ENCODE data around the gene PDC. TPM values are rescaled to one million over a fixed set of nuclear protein-coding genes. Genes with fewer than 3 reads are reported as not detected.

PDC gene
- total and polyA plus RNA-seq, 9 of the 15 experiments (the other 6 are each of a cell fraction or from before 2014, with no cell fraction given) = not detected

DNA sequence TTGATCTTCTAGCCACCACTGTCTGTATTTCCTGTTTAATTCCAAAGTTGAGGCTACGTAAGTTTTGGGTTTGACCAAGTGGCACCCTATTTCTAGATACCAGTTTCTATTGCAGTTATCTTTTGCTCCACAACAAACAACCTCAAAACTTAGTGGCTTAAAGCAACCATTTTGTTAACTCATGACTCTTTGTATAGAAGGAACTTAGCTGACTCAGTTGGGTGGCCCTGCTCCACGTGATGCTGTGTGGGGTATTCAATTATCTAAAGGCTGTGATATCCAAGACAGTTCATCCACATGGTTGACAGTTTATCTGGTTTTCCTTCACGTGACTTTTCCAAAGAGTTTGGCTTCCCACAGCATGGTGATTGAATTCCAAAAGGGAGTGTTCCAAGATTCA is 34.8 kb downstream of the PDC start (continued):
- no peak for TF ChIP-seq TEAD4 (IDR thresholded peaks at IDR 0.05; ENCODE audit: low read length)
- no peak for TF ChIP-seq TEAD4 (CRISPR knock-in tag; IDR thresholded peaks at IDR 0.05; ENCODE audit: borderline replicate concordance)
- TF ChIP-seq HOXB6 (CRISPR knock-in tag; IDR thresholded peaks at IDR 0.05; ENCODE audit: borderline replicate concordance) = no peak
- TF ChIP-seq ZBED1 (IDR thresholded peaks at IDR 0.05) = no peak
- no peak for TF ChIP-seq ZNF551 (CRISPR knock-in tag; IDR thresholded peaks at IDR 0.05)
- TF ChIP-seq, protein P1, sequence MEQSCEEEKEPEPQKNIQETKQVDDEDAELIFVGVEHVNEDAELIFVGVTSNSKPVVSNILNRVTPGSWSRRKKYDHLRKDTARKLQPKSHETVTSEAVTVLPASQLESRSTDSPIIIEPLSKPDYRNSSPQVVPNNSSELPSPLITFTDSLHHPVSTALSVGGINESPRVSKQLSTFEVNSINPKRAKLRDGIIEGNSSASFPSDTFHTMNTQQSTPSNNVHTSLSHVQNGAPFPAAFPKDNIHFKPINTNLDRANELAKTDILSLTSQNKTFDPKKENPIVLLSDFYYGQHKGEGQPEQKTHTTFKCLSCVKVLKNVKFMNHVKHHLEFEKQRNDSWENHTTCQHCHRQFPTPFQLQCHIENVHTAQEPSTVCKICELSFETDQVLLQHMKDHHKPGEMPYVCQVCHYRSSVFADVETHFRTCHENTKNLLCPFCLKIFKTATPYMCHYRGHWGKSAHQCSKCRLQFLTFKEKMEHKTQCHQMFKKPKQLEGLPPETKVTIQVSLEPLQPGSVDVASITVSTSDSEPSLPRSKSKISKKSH (CRISPR knock-in tag; IDR thresholded peaks at IDR 0.05) = no peak
- no peak for TF ChIP-seq HNRNPL (IDR thresholded peaks at IDR 0.05; ENCODE audit: low read depth, low read length)
- no peak for TF ChIP-seq ARHGAP35 (IDR thresholded peaks at IDR 0.05; ENCODE audit: partially characterized antibody)
- TF ChIP-seq DACH1 (IDR thresholded peaks at IDR 0.05; ENCODE audit: partially characterized antibody) = no peak
- TF ChIP-seq MCM7 (IDR thresholded peaks at IDR 0.05) = no peak

DNA sequence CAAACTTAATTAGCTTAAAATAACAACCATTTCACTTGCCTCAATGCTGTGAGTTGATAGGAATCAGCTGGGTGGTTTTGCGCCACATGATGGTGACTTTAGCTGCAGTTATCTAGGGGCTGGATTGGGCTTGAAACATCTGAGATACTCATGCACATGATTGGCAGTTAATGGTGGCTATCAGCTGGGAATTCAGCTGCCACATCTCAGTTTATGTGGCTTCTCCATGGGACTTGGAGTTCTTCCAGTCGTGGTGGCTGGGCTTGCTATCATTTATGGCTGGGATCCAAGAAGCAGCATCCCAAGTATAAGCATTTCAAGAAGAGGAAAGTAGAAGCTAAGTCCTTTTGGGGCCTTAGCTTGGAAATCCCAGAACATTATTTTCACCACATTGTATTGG is 36.4 kb downstream of the PDC start:
- peaks cover 7% of the 10 kb centered on the region for H3K36me3 ChIP-seq (ENCODE audit: control insufficient read depth, insufficient read depth, low read length)
- ChIA-PET POLR2A (no interaction called here), CTCF (ENCODE audit: low intra/inter-chr PET ratio) (no interaction called here)
- H2AFZ ChIP-seq (ENCODE audit: low read depth, low read length) = no peak overlapping the region
- no peak overlapping the region for H3K9ac ChIP-seq (ENCODE audit: insufficient read depth in 1 of 2, low read depth in 2 of 2, low read length in 2 of 2)
- no peak for TF ChIP-seq HIVEP1 (CRISPR knock-in tag; IDR thresholded peaks at IDR 0.05)
- TF ChIP-seq, protein P2, sequence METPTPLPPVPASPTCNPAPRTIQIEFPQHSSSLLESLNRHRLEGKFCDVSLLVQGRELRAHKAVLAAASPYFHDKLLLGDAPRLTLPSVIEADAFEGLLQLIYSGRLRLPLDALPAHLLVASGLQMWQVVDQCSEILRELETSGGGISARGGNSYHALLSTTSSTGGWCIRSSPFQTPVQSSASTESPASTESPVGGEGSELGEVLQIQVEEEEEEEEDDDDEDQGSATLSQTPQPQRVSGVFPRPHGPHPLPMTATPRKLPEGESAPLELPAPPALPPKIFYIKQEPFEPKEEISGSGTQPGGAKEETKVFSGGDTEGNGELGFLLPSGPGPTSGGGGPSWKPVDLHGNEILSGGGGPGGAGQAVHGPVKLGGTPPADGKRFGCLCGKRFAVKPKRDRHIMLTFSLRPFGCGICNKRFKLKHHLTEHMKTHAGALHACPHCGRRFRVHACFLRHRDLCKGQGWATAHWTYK (CRISPR knock-in tag; IDR thresholded peaks at IDR 0.05) = peak; percentile 95
- TF ChIP-seq, protein P3, sequence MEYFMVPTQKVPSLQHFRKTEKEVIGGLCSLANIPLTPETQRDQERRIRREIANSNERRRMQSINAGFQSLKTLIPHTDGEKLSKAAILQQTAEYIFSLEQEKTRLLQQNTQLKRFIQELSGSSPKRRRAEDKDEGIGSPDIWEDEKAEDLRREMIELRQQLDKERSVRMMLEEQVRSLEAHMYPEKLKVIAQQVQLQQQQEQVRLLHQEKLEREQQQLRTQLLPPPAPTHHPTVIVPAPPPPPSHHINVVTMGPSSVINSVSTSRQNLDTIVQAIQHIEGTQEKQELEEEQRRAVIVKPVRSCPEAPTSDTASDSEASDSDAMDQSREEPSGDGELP (CRISPR knock-in tag; IDR thresholded peaks at IDR 0.05; ENCODE audit: borderline replicate concordance) = peak; percentile 34
- peak; percentile 48 for TF ChIP-seq NFIC (IDR thresholded peaks at IDR 0.05)
- TF ChIP-seq, protein P4, sequence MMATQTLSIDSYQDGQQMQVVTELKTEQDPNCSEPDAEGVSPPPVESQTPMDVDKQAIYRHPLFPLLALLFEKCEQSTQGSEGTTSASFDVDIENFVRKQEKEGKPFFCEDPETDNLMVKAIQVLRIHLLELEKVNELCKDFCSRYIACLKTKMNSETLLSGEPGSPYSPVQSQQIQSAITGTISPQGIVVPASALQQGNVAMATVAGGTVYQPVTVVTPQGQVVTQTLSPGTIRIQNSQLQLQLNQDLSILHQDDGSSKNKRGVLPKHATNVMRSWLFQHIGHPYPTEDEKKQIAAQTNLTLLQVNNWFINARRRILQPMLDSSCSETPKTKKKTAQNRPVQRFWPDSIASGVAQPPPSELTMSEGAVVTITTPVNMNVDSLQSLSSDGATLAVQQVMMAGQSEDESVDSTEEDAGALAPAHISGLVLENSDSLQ (IDR thresholded peaks at IDR 0.05) = peak; percentile 26; the same call in 1 of the 2 replicates
- ATAC-seq (no peak), FAIRE-seq (no peak), DNase-seq (ENCODE audit: extremely low read depth in 1 of 4, low spot score in 3 of 4) (peak in 1 of 4 experiments; percentile 25)
- no peak overlapping the region for H3K27ac ChIP-seq (ENCODE audit: extremely low read depth, low read depth, low read length)
- H3K4me3 ChIP-seq = no peak overlapping the region
- no TSS peak for BruUV-seq (replicated peaks)
- H3K79me2 ChIP-seq (ENCODE audit: control insufficient read depth, insufficient read depth, low read length) = no peaks in the 10 kb centered on the region
- intact Hi-C loops (cut with micrococcal nuclease) = no loop called here
- in situ Hi-C loops (cut with MboI) = no loop called here
- no peaks in the 10 kb centered on the region for H3K27me3 ChIP-seq (ENCODE audit: control insufficient read depth in 2 of 2, insufficient read depth in 2 of 2, low read length in 2 of 2)
- H3K9me3 ChIP-seq (replicated peaks; ENCODE audit: control insufficient read depth, insufficient read depth, low read depth, low read length) = no peaks in the 10 kb centered on the region
- H3K4me1 ChIP-seq (replicated peaks in 1 of 2; ENCODE audit: control insufficient read depth in 2 of 2, insufficient read depth in 2 of 2, low read length in 2 of 2) = no peaks in the 10 kb centered on the region
- WGBS (ENCODE audit: insufficient coverage, low coverage, missing lambda C conversion rate) = 6% methylated on average over 2 of the region's 2 CpGs
- no peak overlapping the region for H3K4me2 ChIP-seq (ENCODE audit: insufficient read depth, low read length)
- no peaks in the 10 kb centered on the region for H3K9me1 ChIP-seq (ENCODE audit: control insufficient read depth, insufficient read depth, low read length)
- H4K20me1 ChIP-seq (replicated peaks; ENCODE audit: control insufficient read depth, insufficient read depth, low read length) = no peaks in the 10 kb centered on the region
